DND-41 (cell line): ENCODE results near the gene CAPRIN2.

Experiments
- CTCF ChIP-seq: IDR thresholded peaks from 2 replicates; pipeline ENCODE4 v1.5.1; 2012; ENCODE audit warnings: borderline replicate concordance, low read length, moderate library complexity, mild to moderate bottlenecking; ENCODE audit not compliant: poor library complexity, severe bottlenecking; ENCODE audit errors: extremely low read depth
- EZH2 ChIP-seq: IDR thresholded peaks from 3 replicates; pipeline ENCODE4 v1.6.1; 2012; ENCODE audit warnings: borderline replicate concordance, low read depth, mild to moderate bottlenecking, moderate library complexity, low read length, inconsistent platforms; ENCODE audit not compliant: severe bottlenecking

DNA sequence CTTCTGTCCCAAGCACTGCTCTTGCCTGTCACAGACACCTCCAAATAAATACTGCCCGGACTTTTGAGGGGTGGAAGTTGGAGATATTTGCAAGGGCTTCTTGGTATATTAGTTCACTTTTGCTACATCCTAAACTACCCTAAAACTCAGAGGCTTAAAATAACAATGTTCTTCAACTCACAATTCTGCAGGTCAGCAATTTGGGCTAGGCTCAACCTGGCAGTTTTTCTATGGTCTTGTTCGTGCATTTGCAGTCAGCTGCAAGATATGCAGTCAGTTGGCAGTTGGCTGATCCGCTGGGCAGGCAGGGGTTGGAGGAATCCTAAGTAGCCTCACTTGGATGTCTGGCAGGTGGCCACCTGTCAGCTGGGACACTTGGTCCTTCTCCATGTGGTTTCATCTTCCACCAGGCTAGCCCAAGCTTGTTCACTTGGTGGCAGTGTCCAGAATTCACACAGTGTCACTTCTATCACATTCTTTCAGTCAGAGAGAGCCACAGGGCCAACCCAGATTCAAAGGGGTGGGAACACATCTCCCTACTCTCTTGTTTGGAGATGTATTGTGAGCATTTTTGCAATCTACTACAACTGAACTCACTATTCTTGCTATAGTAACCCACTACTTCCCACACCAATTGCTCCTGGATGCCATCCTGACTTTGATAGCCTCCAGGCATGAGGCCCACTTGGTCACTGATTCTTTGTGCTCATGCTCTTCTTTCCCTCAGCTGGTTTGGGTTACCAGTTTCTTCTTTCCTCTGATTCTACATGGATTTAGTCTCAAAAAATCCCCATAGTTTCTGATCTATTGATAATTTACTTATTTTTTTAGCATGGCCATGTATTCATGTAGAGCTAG is 27.8 kb upstream of the CAPRIN2 start:
- TF ChIP-seq CTCF (no peak), EZH2 (no peak)
